Chondrocyte (in vitro differentiated cells): ENCODE results near the gene MRGPRE. TPM values are rescaled to one million over a fixed set of nuclear protein-coding genes. Genes with fewer than 3 reads are reported as not detected.

Experiments
- DNase-seq: peaks from one replicate; pipeline ENCODE4 v3.0.0; 2021; ENCODE audit warnings: mixed read lengths, low spot score
- H3K27ac Mint-ChIP-seq: one replicate; pipeline ENCODE4 v1.8.0; 2021; ENCODE audit warnings: mild to moderate bottlenecking, moderate library complexity, mixed read lengths; ENCODE audit not compliant: unreplicated experiment
- H3K27me3 Mint-ChIP-seq: 2 replicates; pipeline ENCODE4 v1.8.0; 2021; ENCODE audit warnings: low read depth, mixed read lengths
- H3K36me3 Mint-ChIP-seq: 2 replicates; pipeline ENCODE4 v1.8.0; 2021; ENCODE audit warnings: low read depth, mixed read lengths
- H3K4me1 Mint-ChIP-seq: 2 replicates; pipeline ENCODE4 v1.8.0; 2021; ENCODE audit warnings: low read depth, mild to moderate bottlenecking, mixed read lengths
- H3K4me3 Mint-ChIP-seq: one replicate; pipeline ENCODE4 v1.8.0; 2021; ENCODE audit warnings: mild to moderate bottlenecking, moderate library complexity, mixed read lengths; ENCODE audit not compliant: unreplicated experiment
- H3K9me3 Mint-ChIP-seq: 2 replicates; pipeline ENCODE4 v1.8.0; 2021; ENCODE audit warnings: low read depth, mixed read lengths
- total RNA-seq: library from RNA; stranded (reverse); gene quantifications from 3 replicates; pipeline ENCODE4 v1.2.1, GENCODE V29; 2021
- TF ChIP-seq, protein P1 (sequence below): fragments of 200-600 bp; sonication (generic); IDR thresholded peaks from 2 replicates; pipeline ENCODE4 v1.5.0; 2021; ENCODE audit warnings: antibody characterized with exemption, mild to moderate bottlenecking, moderate library complexity

Gene MRGPRE
- total RNA-seq, 1 donor from 2014 or later = not detected

- DNase-seq = no peak
- Mint-ChIP-seq H3K9me3 (no peaks in the 10 kb centered on the region), H3K27me3 (peaks cover 34% of the 10 kb centered on the region), H3K27ac (no peak overlapping the region), H3K4me3 (no peak overlapping the region), H3K36me3 (no peaks in the 10 kb centered on the region), H3K4me1 (no peaks in the 10 kb centered on the region)
- TF ChIP-seq, protein P1, sequence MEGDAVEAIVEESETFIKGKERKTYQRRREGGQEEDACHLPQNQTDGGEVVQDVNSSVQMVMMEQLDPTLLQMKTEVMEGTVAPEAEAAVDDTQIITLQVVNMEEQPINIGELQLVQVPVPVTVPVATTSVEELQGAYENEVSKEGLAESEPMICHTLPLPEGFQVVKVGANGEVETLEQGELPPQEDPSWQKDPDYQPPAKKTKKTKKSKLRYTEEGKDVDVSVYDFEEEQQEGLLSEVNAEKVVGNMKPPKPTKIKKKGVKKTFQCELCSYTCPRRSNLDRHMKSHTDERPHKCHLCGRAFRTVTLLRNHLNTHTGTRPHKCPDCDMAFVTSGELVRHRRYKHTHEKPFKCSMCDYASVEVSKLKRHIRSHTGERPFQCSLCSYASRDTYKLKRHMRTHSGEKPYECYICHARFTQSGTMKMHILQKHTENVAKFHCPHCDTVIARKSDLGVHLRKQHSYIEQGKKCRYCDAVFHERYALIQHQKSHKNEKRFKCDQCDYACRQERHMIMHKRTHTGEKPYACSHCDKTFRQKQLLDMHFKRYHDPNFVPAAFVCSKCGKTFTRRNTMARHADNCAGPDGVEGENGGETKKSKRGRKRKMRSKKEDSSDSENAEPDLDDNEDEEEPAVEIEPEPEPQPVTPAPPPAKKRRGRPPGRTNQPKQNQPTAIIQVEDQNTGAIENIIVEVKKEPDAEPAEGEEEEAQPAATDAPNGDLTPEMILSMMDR = no peak
Observed at GRCh38 chr11:3231550-3231850, 717 bp downstream of the MRGPRE start.

DNA sequence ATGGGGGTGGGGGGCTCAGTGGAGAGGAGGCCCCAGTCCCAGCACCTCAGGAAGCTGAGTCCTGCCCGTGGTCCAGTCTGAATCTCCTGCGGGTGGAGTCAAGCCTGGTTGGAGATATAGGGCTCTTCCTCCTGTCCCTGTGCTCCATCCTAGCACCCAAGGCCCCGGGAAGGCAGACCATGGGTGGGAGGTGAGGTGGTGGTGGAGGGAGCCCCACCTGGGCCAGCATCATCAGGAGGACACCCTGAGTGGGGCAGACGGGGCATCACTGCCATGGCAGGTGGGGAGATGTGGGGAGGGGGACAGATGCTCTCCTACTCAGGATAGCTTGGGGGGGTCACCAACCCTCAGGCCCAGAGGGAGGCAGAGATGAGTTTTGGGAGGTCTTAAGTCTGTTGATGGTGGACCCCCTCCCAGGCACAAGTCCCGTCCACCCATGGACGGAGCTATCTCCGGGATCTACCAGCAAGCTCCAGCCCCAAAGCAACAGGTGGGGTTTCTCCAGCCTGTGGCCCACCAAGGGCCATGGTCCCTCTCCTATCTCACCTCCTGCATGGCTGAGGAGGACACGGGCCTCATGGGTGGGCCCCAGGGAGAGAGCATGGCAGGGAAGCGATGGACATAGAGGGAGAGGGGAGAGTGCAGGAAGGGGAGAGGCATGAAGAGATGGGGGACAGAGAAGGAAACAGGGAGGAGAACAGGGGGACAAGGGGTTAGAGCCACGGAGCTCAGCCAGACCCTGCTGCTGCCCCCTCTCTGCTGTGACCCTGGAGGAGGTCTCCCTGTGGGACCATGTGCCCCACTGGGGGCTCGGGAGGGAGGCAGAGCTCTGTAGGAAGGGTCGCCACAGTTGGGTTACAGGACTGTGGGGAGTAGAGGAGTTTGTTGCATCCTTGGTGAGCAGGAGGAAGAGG, 1.3 kb downstream of the MRGPRE start:
- no peaks in the 10 kb centered on the region for H3K36me3 Mint-ChIP-seq
- H3K9me3 Mint-ChIP-seq = no peaks in the 10 kb centered on the region
- H3K27ac Mint-ChIP-seq = no peak overlapping the region
- DNase-seq = no peak
- no peaks in the 10 kb centered on the region for H3K4me1 Mint-ChIP-seq
- TF ChIP-seq, protein P1 = no peak
- peaks cover 33% of the 10 kb centered on the region for H3K27me3 Mint-ChIP-seq
- no peak overlapping the region for H3K4me3 Mint-ChIP-seq

DNA sequence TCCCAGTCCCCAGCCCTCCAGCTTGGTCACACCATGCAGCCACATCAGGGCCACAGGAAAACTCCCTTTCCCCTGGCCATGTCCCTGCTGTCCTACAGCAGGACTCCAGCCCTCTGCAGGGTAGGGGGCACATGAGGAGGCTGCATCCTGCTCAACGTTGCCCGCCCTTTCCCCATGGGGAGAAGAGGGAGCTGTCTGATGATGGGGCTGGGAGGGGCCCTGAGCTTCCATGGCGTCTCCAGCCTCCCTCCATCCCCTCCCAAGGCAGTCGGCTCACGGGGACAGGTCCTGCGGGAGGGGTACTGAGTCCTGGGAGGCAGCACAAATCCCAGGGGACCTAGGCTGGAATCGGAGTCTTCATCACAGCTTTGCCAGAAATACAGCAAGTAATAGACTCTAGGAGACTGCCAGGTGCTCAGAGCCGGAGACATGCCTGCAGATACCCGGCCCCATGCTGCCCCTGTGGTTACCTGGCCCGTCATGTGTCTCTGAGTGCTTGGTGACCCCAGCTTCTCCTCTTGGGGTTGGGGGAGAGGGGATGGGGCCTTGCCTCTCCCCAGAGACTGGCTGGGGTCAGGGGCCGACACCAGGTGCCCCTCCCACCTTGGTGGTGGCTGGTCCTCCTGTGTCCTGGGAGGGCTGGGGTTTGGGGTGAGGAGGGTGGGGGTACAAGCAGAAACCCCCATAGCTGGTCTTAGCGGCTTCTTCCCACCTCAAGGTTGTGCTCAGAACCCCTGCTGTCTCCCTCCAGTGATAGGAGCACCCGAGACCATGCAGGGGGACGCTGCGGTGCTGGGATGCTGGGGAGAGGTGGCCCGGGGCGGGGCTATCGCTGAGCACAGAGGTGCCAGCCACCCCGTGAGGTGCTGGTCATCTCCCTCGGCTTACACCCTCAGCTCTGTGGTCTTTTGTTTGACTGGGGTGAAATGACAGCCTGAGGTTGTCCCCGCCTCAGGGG, 2.3 kb downstream of the MRGPRE start:
- Mint-ChIP-seq H3K9me3 (no peaks in the 10 kb centered on the region), H3K4me3 (no peak overlapping the region)
- DNase-seq = no peak

GRCh38 chr11:3228445-3228829, 3.8 kb downstream of the MRGPRE start:
- Mint-ChIP-seq H3K9me3 (no peaks in the 10 kb centered on the region), H3K4me1 (no peaks in the 10 kb centered on the region), H3K36me3 (no peaks in the 10 kb centered on the region), H3K27me3 (peaks cover 37% of the 10 kb centered on the region), H3K27ac (no peak overlapping the region), H3K4me3 (no peak overlapping the region)
- TF ChIP-seq, protein P1 = no peak
- DNase-seq = no peak

More for the DNA sequence above, 2.3 kb downstream of the MRGPRE start:
- no peak overlapping the region for H3K27ac Mint-ChIP-seq
- TF ChIP-seq, protein P1 = no peak
- H3K36me3 Mint-ChIP-seq = no peaks in the 10 kb centered on the region
- peaks cover 33% of the 10 kb centered on the region for H3K27me3 Mint-ChIP-seq
- no peaks in the 10 kb centered on the region for H3K4me1 Mint-ChIP-seq
